ENCODE measurements around the gene PXMP2.
"Not testable (repeated sequence)": the region's sequence is repeated elsewhere in the genome, so short reads cannot be mapped to it uniquely, and the experiment has no call there.

Gene PXMP2

GRCh38 chr12:132694888-132695287, 7.5 kb downstream of the PXMP2 start:
- not testable (repeated sequence) for DNase-seq (ENCODE audit: low read depth in 3 of 3)

GRCh38 chr12:132695431-132695830, 8.0 kb downstream of the PXMP2 start:
- no peak for DNase-seq (ENCODE audit: low read depth in 3 of 3)

- DNase-seq (ENCODE audit: low read depth in 3 of 3), result no peak
These were observed 11.0 kb downstream of the PXMP2 start for GRCh38 chr12:132698341-132698740.

GRCh38 chr12:132700212-132700822, 12.9 kb downstream of the PXMP2 start:
- DNase-seq (ENCODE audit: low read depth in 3 of 3), result no peak

GRCh38 chr12:132702640-132703039, 15.3 kb downstream of the PXMP2 start:
- DNase-seq (ENCODE audit: low read depth in 3 of 3), result no peak

GRCh38 chr12:132703641-132704040, 16.3 kb downstream of the PXMP2 start:
- no peak for DNase-seq (ENCODE audit: low read depth in 3 of 3)

- DNase-seq (ENCODE audit: low read depth in 3 of 3), result no peak
These were observed 19.9 kb downstream of the PXMP2 start for GRCh38 chr12:132707241-132707640.

- no peak for DNase-seq (ENCODE audit: low read depth in 3 of 3)
These were observed 20.8 kb downstream of the PXMP2 start for GRCh38 chr12:132708150-132708549.

- DNase-seq (ENCODE audit: low read depth in 3 of 3), result no peak
These were observed 22.6 kb downstream of the PXMP2 start for GRCh38 chr12:132710043-132710404.

GRCh38 chr12:132710405-132711079, 23.2 kb downstream of the PXMP2 start, which contains the start of gene PGAM5:
PGAM5 (plus strand) TSS chr12:132710842; CDS start chr12:132710877, 35 bp downstream.
- DNase-seq (ENCODE audit: low read depth in 3 of 3), result peak; percentile 68 to 79 (median 76)

- peak in 1 of 3 donors; percentile 13 for DNase-seq (ENCODE audit: low read depth in 3 of 3)
These were observed 23.9 kb downstream of the PXMP2 start for GRCh38 chr12:132711080-132711843.

GRCh38 chr12:132713123-132713522, 25.7 kb downstream of the PXMP2 start:
- no peak for DNase-seq (ENCODE audit: low read depth in 3 of 3)

- no peak for DNase-seq (ENCODE audit: low read depth in 3 of 3)
These were observed 28.5 kb downstream of the PXMP2 start for GRCh38 chr12:132715874-132716273.

GRCh38 chr12:132716356-132716755, 29.0 kb downstream of the PXMP2 start:
- DNase-seq (ENCODE audit: low read depth in 3 of 3), result no peak

- DNase-seq (ENCODE audit: low read depth in 3 of 3), result no peak
These were observed 29.6 kb downstream of the PXMP2 start for GRCh38 chr12:132717011-132717410.

GRCh38 chr12:132717531-132718387, 30.4 kb downstream of the PXMP2 start:
- DNase-seq (ENCODE audit: low read depth in 3 of 3), result no peak

- no peak for DNase-seq (ENCODE audit: low read depth in 3 of 3)
These were observed 31.3 kb downstream of the PXMP2 start for GRCh38 chr12:132718644-132719043.

GRCh38 chr12:132719141-132719953, 32.0 kb downstream of the PXMP2 start:
- DNase-seq (ENCODE audit: low read depth in 3 of 3), result no peak

- DNase-seq (ENCODE audit: low read depth in 3 of 3), result no peak
These were observed 32.6 kb downstream of the PXMP2 start for GRCh38 chr12:132719954-132720324.

GRCh38 chr12:132720606-132721345, 33.4 kb downstream of the PXMP2 start:
- no peak for DNase-seq (ENCODE audit: low read depth in 3 of 3)

All from stimulated activated CD4-positive, alpha-beta T cell treated with anti-CD3 and anti-CD28 coated beads, TNF-alpha, amount 100 ng/mL, for 48 hours (primary cell).